Tibial nerve (tissue), 4 donors: ENCODE results near the gene PAEP. TPM values are rescaled to one million over a fixed set of nuclear protein-coding genes. Genes with fewer than 3 reads are reported as not detected.

ENCODE experiments used
- DNase-seq, 2 donors: peaks; one replicate each; pipeline ENCODE4 v3.0.0-alpha.2; 2019; ENCODE audit warnings: low spot score in 2 of 2
- H3K27ac ChIP-seq, 4 donors: fragments of 200-600 bp; sonication (generic) in 3 of 4; one replicate each; pipeline ENCODE4 v1.5.1; 2017 to 2019; ENCODE audit warnings: mild to moderate bottlenecking in 1 of 4
- H3K27me3 ChIP-seq, 2 donors: fragments of 200-600 bp; sonication (generic) in 1 of 2; one replicate each; pipeline versions ENCODE4 v1.5.1 to v1.6.0; 2017 to 2019
- H3K36me3 ChIP-seq, 3 donors: fragments of 200-600 bp; sonication (generic); one replicate each; pipeline ENCODE4 v1.5.1; 2018 to 2019
- H3K4me1 ChIP-seq, 4 donors: fragments of 200-600 bp; sonication (generic) in 3 of 4; one replicate each; pipeline ENCODE4 v1.5.1; 2017 to 2019
- H3K4me3 ChIP-seq, 4 donors: fragments of 200-600 bp; sonication (generic) in 3 of 4; one replicate each; pipeline ENCODE4 v1.5.1; 2017 to 2019; ENCODE audit warnings: mild to moderate bottlenecking in 1 of 4, moderate library complexity in 1 of 4
- H3K9me3 ChIP-seq, 4 donors: fragments of 200-600 bp; sonication (generic) in 3 of 4; one replicate each; pipeline ENCODE4 v1.5.1; 2017 to 2019
- CTCF ChIP-seq, 5 experiments: fragments of 200-600 bp in 3 of 5; fragments of 450-650 bp in 2 of 5; sonication (generic) in 3 of 5; IDR thresholded peaks; one replicate each; pipeline ENCODE4 v1.5.1; 2016 to 2019; ENCODE audit warnings: antibody characterized with exemption in 5 of 5, mild to moderate bottlenecking in 3 of 5, moderate library complexity in 2 of 5
- EP300 ChIP-seq, 2 donors: sonication (generic); formaldehyde crosslinking; IDR thresholded peaks; one replicate each; pipeline ENCODE4 v1.6.1; 2017; ENCODE audit warnings: antibody characterized with exemption in 2 of 2, mild to moderate bottlenecking in 1 of 2
- POLR2A ChIP-seq, 2 donors: fragments of 450-650 bp; IDR thresholded peaks; one replicate each; pipeline ENCODE4 v1.6.1; 2017; ENCODE audit warnings: antibody characterized with exemption in 2 of 2, mild to moderate bottlenecking in 2 of 2, moderate library complexity in 2 of 2
- WGBS, 2 donors: methylation state at CpG; one replicate each; pipeline ENCODE4 v1.1.5; 2018; 5-methylcytosine and 5-hydroxymethylcytosine counted together
- total RNA-seq, 4 donors: library from RNA; depleted of rRNA; stranded (reverse); fragments of >200 nt; gene quantifications; one replicate each; pipeline ENCODE4 v1.1.0, GENCODE V29; 2016

The PAEP gene
- total RNA-seq, 4 donors from 2014 or later: not detected

- TF ChIP-seq CTCF (IDR thresholded peaks at IDR 0.05): no peak
- TF ChIP-seq EP300 (IDR thresholded peaks at IDR 0.05): no peak
- TF ChIP-seq POLR2A (IDR thresholded peaks at IDR 0.05): no peak
- Histone ChIP-seq H3K9me3 (peaks cover 0 to 9% (median 0%) of the 10 kb centered on the region in 4 donors), H3K27me3 (no peaks in the 10 kb centered on the region), H3K27ac (no peak overlapping the region), H3K36me3 (no peaks in the 10 kb centered on the region), H3K4me3 (no peak overlapping the region), H3K4me1 (no peaks in the 10 kb centered on the region)
- DNase-seq: no peak
- WGBS, 2 donors: 79 to 88% methylated on average over 2 of the region's 2 CpGs
These were observed 10.7 kb downstream of the PAEP start for GRCh38 chr9:135572233-135572632.

DNA sequence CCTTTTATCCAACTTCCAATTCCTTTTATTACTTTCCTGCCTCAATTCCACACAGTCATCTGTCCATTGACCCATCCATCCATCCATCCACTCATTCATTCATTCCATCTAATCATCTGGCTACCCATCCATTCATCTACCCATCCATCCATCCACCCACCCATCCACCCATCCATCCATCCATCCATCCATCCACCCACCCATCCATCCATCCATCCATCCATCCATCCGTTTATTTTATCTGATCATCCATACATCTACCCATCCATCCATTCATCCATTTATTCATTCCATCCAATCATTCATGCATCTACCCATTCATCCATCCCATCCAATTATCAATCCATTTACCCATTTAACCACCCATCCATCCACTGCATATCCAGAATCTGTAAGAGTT lies 11.6 kb downstream of the PAEP start:
- H3K27ac ChIP-seq: no peak overlapping the region
- no peaks in the 10 kb centered on the region for H3K36me3 ChIP-seq
- no peaks in the 10 kb centered on the region for H3K4me1 ChIP-seq
- no peak overlapping the region for H3K4me3 ChIP-seq
- peaks cover 0 to 9% (median 0%) of the 10 kb centered on the region in 4 donors for H3K9me3 ChIP-seq
- WGBS, 2 donors: 74 to 93% methylated on average over 1 of the region's 1 CpG
- TF ChIP-seq CTCF (IDR thresholded peaks at IDR 0.05) (no peak), POLR2A (IDR thresholded peaks at IDR 0.05) (no peak), EP300 (IDR thresholded peaks at IDR 0.05) (no peak)
- no peak for DNase-seq
- no peaks in the 10 kb centered on the region for H3K27me3 ChIP-seq

DNA sequence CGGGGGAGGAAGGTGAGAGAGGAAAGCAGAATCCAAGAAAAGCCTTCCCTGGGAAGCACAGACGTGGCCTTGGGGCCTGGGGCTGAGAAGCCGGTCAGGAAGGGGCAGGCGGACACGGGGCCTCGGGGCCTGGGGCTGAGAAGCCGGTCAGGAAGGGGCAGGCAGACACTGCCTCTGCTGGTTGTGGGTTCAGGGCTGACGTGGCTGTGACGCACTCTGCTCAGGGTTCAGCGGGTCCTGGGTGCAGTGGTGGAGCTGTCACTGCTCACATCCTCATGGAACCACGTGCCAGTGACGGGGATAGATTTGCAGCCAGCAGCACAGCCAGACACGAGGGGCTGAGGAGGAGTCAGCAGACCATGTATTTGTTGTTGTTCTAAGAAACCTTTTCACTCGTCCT lies 12.8 kb downstream of the PAEP start:
- 72 to 77% methylated on average over 14 of the region's 14 CpGs for WGBS, 2 donors
- Histone ChIP-seq H3K27ac (no peak overlapping the region), H3K9me3 (peaks cover 0 to 2% (median 0%) of the 10 kb centered on the region in 4 donors), H3K4me1 (no peaks in the 10 kb centered on the region), H3K27me3 (no peaks in the 10 kb centered on the region), H3K4me3 (no peak overlapping the region), H3K36me3 (no peaks in the 10 kb centered on the region)
- TF ChIP-seq CTCF (IDR thresholded peaks at IDR 0.05) (no peak), EP300 (IDR thresholded peaks at IDR 0.05) (no peak), POLR2A (IDR thresholded peaks at IDR 0.05) (no peak)
- DNase-seq: no peak

DNA sequence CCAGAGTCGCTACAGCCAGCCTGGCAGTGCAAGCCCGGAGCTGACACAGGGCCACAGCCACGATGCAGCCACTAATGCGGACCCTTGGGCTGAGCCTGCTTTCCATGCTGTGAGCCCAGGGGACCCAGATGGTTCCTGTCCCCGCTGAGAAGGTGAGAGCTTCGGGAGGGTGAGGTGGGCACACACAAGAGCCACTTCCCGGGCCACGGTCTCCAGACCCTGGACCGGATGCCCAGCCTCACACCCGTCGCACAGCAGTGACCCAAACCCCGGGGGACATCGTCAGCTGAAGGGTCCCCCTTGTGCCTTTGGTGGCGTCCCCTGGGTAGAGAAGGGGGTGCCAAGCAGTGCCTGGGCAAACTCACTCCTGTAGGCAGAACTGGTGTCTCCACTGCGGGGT lies 13.4 kb downstream of the PAEP start:
- no peak overlapping the region for H3K4me3 ChIP-seq
- no peak for DNase-seq
- no peaks in the 10 kb centered on the region for H3K27me3 ChIP-seq
- 87 to 90% methylated on average over 4 to 7 of the region's 15 CpGs for WGBS, 2 donors
- TF ChIP-seq CTCF (IDR thresholded peaks at IDR 0.05) (no peak), EP300 (IDR thresholded peaks at IDR 0.05) (no peak), POLR2A (IDR thresholded peaks at IDR 0.05) (no peak)
- H3K9me3 ChIP-seq: no peaks in the 10 kb centered on the region
- H3K36me3 ChIP-seq: no peaks in the 10 kb centered on the region
- H3K27ac ChIP-seq: no peak overlapping the region
- H3K4me1 ChIP-seq: no peaks in the 10 kb centered on the region

- Histone ChIP-seq H3K4me1 (no peaks in the 10 kb centered on the region), H3K27ac (no peak overlapping the region), H3K9me3 (no peaks in the 10 kb centered on the region), H3K4me3 (no peak overlapping the region), H3K27me3 (no peaks in the 10 kb centered on the region), H3K36me3 (no peaks in the 10 kb centered on the region)
- 78 to 83% methylated on average over 14 to 22 of the region's 22 CpGs for WGBS, 2 donors
- DNase-seq: no peak
- TF ChIP-seq POLR2A (IDR thresholded peaks at IDR 0.05): no peak
These were observed 14.6 kb downstream of the PAEP start for GRCh38 chr9:135575995-135576631.

DNA sequence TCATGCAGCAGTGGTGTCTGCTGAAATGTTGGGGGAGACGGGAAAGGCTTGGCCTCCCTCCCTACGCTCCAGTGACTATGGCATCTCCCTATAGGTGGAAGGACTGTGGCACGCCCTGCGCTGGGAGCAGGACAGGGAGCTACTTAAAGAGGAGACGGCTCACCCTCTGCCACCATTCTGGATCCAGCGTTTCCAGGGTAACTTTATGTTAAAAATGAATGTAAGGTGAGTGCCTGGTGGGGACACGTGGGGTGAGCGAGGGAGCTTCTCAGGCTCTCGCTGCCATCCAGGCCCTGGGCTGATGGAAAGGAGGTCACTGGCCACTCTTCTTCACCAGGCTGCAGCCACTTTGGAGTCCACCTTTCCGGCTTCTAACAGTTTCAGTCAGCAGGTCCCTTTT lies 15.7 kb downstream of the PAEP start:
- DNase-seq: no peak
- 83 to 94% methylated on average over 10 of the region's 10 CpGs for WGBS, 2 donors
- Histone ChIP-seq H3K9me3 (no peaks in the 10 kb centered on the region), H3K27me3 (no peaks in the 10 kb centered on the region), H3K4me3 (no peak overlapping the region), H3K4me1 (no peaks in the 10 kb centered on the region), H3K36me3 (no peaks in the 10 kb centered on the region), H3K27ac (no peak overlapping the region)
- TF ChIP-seq CTCF (IDR thresholded peaks at IDR 0.05) (no peak), POLR2A (IDR thresholded peaks at IDR 0.05) (no peak), EP300 (IDR thresholded peaks at IDR 0.05) (no peak)
